Activated CD4-positive, alpha-beta T cell treated with anti-CD3 and anti-CD28 coated beads, Interleukin-2, amount 50 U/mL, for 24 hours (primary cell): ENCODE measurements around the gene NKX2-3.

Experiments
- DNase-seq, 2 donors: peaks; one replicate each; pipeline ENCODE4 v3.0.0-alpha.2; 2020; ENCODE audit warnings: low read depth in 1 of 2, low spot score in 1 of 2

Gene NKX2-3

DNA sequence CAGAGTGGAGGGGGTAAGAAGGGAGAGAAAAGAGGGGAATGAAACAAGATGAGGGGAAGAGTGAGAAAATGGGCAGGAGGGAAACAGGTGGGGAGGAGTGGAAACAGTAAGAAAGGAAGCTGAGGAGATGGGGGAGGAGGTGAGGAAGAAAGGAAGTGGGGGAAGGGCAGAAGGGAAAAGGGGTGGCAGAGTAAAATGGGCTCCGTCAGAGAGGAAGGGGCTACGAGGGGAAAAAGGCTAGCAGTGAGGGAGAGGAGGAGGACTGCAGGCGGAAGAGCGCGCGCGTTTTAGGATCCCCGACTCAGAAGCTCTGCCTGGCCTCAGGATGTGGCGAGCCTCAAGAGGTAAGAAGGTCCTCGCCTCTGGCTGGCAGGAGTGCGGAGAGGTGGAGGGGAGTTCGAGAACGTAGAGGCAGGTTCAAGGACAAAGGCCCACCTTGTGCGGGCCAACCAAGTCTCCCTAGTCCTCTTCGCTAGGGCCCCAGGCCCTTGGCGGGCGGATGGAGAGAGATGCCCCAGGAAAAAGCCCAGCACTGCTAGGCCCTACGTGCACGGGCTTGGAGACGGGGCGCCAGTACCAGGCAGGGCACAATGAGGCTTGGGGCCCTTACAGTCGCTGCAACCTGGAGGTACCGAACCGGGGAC, 5.8 kb upstream of the NKX2-3 start:
- DNase-seq = no peak

DNA sequence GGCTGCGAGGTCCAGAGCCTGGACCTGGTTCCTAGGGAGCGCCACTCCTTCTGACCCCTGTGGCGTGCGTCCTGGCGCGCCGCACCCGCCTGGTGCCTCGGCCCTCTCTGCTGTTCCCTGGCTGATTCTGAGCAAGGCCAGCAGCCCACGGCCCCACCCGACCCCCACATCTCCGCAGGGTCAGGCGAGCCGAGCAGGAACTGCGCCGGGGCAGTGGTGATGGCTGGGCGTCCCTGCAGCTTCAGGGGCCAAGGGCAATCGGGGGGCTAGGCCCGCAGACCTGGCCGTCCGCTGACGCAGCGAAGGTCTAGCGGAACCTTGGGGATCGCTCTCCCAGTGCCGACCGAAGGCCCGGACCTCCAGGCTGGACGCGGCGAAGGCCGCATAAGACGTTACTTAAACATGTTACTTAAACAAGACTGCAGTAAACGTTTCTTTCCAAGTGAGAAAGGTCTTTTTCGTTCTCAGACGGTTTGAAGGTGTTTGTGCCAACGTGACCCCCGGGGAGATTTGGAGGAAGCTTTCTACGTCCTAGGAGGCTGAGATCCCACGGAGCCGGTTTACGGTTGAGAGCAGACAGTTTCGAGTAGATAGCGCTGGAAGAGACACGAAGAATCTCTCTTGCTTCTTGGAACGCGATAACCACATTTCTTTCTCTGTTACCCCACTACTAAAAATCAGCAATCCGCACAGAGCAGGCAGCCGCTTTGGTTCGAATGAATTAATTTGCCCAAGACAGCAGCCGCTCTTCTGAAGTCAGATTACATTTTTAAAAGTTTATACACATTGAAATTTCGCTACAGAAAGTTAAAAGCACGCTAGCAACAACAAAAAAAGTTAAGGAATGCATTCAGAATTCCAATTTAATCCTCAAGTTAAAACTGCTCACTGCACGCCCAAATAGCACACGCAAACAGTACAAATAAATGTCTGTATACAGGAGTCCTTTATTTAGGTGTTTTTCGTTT, 4.9 kb upstream of the NKX2-3 start:
- no peak for DNase-seq

GRCh38 chr10:99528494-99529441, 4.0 kb upstream of the NKX2-3 start:
- no peak for DNase-seq

- DNase-seq = no peak
Observed at GRCh38 chr10:99529591-99530107, 3.1 kb upstream of the NKX2-3 start.

- no peak for DNase-seq
Observed at GRCh38 chr10:99530108-99531025, 2.4 kb upstream of the NKX2-3 start.

DNA sequence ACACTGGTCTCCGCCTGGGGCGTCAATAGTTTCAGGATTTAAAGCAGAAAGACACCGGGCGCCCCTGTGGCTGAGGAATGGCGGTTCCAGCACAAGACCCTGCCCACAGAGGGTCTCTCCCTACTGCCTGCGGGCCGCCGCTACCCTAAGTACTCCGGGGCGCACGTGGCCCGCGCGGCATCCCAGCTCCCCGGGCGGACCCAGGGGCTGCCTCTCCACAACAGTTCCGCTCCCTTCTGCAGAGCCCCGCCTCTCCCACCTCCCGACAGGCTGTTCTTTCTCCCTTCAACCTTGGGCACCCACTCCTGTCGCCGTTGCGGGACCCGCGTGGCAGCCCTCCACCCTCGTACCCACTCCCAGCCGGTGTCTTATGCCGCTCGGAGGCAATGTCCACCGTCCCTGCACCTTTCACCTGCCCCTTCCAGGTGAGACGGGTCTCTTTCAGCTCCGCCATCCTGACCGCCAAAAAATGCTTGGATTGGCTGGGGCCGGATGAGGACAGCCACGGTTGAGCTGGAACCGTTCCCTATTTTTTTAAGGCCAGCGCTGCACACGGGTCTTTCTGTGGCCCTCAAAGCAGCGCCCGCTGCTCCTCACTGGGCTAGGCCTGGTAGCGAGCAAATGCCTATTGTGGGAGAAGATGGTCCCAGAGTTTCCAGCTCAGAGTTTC, 1.6 kb upstream of the NKX2-3 start:
- DNase-seq = no peak

DNA sequence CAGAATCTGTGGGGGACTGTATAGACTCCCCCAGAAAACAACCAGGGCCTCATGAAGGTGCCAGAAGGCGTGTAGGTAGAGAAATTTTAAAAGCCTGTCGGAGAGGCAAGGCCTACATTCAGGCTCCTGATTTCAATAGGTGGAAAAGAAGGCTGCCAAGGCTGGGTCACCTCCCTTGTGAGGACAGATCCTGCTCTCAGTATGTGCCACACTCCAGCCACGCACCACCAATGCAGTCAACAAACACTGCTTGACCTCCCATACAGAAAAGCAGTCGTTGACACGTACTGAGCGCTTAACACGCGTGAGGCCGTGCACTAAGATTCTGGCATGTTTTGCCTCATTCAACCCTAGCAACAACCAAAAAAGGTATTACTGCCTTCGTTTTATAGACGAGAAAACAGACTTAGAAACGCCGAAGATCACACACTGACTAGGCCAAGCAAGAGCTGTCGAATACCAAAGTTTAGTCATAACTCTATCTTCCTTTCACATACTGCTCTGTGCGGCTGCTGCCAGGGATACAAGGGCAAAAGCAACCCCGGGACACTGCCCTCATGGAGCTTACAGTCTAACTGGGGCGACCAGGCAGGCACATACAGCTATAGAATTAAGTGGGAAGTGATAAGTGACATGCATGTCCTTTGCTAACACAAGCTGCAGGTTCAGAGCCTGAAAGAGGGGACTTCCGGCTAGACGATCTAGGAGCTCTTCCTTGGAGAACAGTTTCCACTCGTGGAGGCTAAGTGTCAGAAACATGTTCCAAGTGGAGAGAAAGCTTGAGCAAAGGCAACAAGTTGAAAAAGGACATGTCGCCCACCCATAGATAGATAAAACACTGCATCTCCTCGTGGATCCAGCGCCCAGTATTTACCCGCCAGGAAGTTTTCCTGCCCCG, 797 bp upstream of the NKX2-3 start:
- DNase-seq = no peak

GRCh38 chr10:99533496-99534449, 1.0 kb downstream of the NKX2-3 start:
- no peak for DNase-seq

- DNase-seq = no peak
Observed at GRCh38 chr10:99534450-99534938, 1.8 kb downstream of the NKX2-3 start.

DNA sequence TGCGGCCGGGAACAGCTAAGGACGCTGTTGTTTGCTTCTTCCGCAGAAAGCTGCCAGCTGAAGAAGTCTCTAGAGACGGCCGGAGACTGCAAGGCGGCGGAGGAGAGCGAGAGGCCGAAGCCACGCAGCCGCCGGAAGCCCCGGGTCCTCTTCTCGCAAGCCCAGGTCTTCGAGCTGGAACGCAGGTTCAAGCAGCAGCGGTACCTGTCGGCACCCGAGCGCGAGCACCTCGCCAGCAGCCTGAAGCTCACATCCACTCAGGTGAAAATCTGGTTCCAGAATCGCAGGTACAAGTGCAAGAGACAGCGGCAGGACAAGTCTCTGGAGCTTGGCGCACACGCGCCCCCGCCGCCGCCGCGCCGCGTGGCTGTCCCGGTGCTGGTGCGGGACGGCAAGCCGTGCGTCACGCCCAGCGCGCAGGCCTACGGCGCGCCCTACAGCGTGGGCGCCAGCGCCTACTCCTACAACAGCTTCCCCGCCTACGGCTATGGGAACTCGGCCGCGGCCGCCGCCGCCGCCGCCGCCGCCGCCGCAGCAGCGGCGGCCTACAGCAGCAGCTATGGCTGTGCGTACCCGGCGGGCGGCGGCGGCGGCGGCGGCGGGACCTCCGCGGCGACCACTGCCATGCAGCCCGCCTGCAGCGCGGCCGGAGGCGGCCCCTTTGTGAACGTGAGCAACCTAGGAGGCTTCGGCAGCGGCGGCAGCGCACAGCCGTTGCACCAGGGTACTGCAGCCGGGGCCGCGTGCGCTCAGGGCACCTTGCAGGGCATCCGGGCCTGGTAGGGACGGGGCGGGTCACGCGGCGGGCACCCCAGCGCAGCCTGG, 2.4 kb downstream of the NKX2-3 start:
- no peak for DNase-seq

- DNase-seq = no peak
Observed at GRCh38 chr10:99535764-99536337, 3.1 kb downstream of the NKX2-3 start.

DNA sequence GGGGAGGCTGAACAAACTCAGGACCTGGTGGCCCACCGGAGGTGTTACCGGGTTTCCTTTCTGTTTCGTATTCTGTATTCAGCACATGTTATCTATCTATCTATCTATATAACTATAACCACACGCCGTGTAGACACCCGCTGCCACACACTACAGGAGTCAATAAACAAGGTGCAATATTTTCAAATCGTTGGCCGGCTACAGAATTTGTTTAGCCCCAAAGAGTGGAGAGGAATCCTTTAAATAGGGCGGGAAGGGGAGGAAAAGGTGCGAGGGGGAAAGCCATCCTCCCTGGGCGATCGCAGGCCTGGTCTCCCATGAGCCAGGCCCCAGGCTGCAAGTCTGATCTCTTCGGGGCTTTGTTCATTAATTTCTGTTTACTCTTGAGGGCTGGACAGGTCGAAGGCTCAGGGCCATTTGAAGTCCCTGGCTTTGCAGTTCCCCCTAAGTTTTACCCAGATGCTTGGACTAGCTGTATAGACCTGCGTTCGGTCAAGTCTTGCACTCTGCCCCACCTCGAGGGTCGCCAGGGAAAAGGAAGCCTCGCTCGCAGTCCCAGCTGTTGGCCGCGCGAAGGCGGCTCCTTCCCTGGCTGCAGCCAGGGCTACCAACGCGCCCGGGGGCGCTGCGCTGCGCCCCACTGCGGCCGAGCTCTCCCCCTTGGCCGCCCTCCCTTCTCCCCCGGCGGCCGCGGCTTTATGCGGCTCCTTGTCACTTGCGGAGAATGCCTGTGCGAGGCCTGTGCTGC, 3.8 kb downstream of the NKX2-3 start:
- DNase-seq = no peak

GRCh38 chr10:99537086-99537988, 4.6 kb downstream of the NKX2-3 start:
- DNase-seq = no peak
